ENCODE results near the gene DOCK4. TPM values are rescaled to one million over a fixed set of nuclear protein-coding genes. Genes with fewer than 3 reads are reported as not detected.
"Not testable (repeated sequence)": the region's sequence is repeated elsewhere in the genome, so short reads cannot be mapped to it uniquely, and the experiment has no call there.

Gene DOCK4
- total and polyA plus RNA-seq, 3 donors from 2014 or later, result 5.4 to 17.1 (median 12.4) TPM

DNA sequence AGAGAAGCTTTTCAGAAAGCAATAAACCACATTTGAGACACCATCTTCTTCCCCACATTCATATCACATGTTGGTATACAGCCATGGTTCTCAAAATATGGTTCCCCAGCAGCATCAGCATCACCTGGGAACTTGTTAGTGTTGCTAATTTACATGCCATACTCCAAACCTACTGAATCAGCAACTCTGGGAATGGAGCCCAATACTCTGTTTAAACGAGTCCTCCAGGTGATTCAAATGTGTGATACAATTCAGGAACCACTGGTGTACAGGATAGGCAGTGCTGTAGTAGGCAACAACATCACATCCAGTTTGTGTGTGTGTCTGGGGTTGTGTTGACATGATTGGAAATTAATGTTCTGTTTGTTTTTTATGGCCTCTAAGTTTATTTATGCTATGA lies 48.0 kb upstream of the DOCK4 start:
- DNase-seq, result no peak
- Histone ChIP-seq H3K27me3 (no peaks in the 10 kb centered on the region), H3K4me3 (no peak overlapping the region), H3K36me3 (ENCODE audit: low read depth, missing control alignments) (no peaks in the 10 kb centered on the region), H3K4me1 (no peaks in the 10 kb centered on the region), H3K9me3 (no peaks in the 10 kb centered on the region), H3K27ac (no peak overlapping the region)
- intact Hi-C loops (cut with DNase I; ENCODE audit: low total_unique reads), result no loop called here
- WGBS, 2 donors, result 64 to 77% methylated on average over 1 of the region's 1 CpG
- TF ChIP-seq POLR2A (IDR thresholded peaks at IDR 0.05), result no peak
- TF ChIP-seq, protein P1, sequence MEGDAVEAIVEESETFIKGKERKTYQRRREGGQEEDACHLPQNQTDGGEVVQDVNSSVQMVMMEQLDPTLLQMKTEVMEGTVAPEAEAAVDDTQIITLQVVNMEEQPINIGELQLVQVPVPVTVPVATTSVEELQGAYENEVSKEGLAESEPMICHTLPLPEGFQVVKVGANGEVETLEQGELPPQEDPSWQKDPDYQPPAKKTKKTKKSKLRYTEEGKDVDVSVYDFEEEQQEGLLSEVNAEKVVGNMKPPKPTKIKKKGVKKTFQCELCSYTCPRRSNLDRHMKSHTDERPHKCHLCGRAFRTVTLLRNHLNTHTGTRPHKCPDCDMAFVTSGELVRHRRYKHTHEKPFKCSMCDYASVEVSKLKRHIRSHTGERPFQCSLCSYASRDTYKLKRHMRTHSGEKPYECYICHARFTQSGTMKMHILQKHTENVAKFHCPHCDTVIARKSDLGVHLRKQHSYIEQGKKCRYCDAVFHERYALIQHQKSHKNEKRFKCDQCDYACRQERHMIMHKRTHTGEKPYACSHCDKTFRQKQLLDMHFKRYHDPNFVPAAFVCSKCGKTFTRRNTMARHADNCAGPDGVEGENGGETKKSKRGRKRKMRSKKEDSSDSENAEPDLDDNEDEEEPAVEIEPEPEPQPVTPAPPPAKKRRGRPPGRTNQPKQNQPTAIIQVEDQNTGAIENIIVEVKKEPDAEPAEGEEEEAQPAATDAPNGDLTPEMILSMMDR (IDR thresholded peaks at IDR 0.05), result no peak

DNA sequence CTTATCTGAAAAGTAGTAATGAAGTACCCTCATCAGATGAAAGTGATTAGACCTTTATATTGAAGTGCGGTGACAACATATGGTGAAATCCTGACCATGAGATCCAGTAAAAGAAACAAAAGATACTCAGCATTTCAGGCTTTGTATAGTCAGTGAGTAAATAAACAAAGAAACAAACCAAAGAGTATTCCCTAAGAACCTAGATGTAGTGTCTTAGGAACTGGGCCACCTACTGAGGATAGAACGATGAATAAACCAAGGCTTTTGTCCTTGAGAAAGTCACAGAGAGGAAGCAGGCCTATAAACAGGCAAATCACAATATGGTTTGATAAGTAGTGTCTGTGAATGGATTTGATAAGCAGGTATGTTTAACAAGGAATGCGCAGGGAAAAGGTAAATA lies 46.5 kb upstream of the DOCK4 start:
- Histone ChIP-seq H3K27me3 (no peaks in the 10 kb centered on the region), H3K9me3 (no peaks in the 10 kb centered on the region), H3K4me1 (no peaks in the 10 kb centered on the region), H3K27ac (no peak overlapping the region), H3K36me3 (ENCODE audit: low read depth, missing control alignments) (no peaks in the 10 kb centered on the region), H3K4me3 (no peak overlapping the region)
- no peak for DNase-seq
- WGBS, 2 donors, result 56 to 66% methylated on average over 3 of the region's 3 CpGs
- intact Hi-C loops (cut with DNase I; ENCODE audit: low total_unique reads), result no loop called here
- TF ChIP-seq, protein P1 (IDR thresholded peaks at IDR 0.05), result no peak
- no peak for TF ChIP-seq POLR2A (IDR thresholded peaks at IDR 0.05)

DNA sequence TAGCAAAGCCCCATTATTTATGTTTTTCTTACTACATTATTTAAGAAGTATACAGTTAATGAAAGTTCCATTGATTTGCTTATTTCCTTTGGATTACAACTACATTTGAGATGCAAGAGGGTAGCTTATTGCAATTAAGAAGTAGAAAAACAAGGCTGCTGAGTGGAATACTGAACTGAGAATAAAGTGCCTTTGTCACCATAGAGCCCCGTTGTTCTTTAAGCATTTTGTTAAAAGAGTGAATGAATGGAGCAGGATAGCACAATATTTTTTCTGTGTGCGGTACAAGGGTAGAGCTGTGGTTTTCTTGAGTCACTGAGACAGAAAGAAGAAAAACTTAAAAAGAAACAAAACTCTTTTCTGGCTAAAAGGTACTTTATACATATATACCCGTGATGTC lies 45.9 kb upstream of the DOCK4 start:
- H3K4me1 ChIP-seq, result no peaks in the 10 kb centered on the region
- WGBS, 2 donors, result 72 to 96% methylated on average over 3 of the region's 3 CpGs
- intact Hi-C loops (cut with DNase I; ENCODE audit: low total_unique reads), result no loop called here
- no peak for DNase-seq
- H3K9me3 ChIP-seq, result no peaks in the 10 kb centered on the region
- H3K27ac ChIP-seq, result no peak overlapping the region
- no peak for TF ChIP-seq POLR2A (IDR thresholded peaks at IDR 0.05)
- TF ChIP-seq, protein P1 (IDR thresholded peaks at IDR 0.05), result no peak
- H3K27me3 ChIP-seq, result no peaks in the 10 kb centered on the region
- no peaks in the 10 kb centered on the region for H3K36me3 ChIP-seq (ENCODE audit: low read depth, missing control alignments)
- no peak overlapping the region for H3K4me3 ChIP-seq

DNA sequence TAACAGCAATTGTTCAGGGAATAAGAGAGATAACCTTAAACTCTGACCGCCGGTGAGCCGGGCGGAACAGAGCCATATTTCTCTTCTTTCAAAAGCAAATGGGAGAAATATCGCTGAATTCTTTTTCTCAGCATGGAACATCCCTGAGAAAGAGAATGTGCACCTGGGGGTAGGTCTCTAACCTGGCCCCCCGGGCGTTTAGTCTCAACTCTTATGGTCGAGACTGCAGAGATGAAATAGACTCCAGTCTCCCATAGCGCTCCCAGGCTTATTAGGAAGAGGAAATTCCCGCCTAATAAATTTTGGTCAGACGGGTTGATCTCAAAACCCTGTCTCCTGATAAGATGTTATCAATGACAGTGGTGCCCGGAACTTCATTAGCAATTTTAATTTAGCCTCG lies 43.8 kb upstream of the DOCK4 start:
- WGBS, 2 donors, result 74 to 83% methylated on average over 13 of the region's 13 CpGs
- DNase-seq; H3K4me1 ChIP-seq; H3K27me3 ChIP-seq; intact Hi-C loops (cut with DNase I; ENCODE audit: low total_unique reads); H3K27ac ChIP-seq; H3K4me3 ChIP-seq; H3K9me3 ChIP-seq; H3K36me3 ChIP-seq (ENCODE audit: low read depth, missing control alignments): not testable (repeated sequence)

DNA sequence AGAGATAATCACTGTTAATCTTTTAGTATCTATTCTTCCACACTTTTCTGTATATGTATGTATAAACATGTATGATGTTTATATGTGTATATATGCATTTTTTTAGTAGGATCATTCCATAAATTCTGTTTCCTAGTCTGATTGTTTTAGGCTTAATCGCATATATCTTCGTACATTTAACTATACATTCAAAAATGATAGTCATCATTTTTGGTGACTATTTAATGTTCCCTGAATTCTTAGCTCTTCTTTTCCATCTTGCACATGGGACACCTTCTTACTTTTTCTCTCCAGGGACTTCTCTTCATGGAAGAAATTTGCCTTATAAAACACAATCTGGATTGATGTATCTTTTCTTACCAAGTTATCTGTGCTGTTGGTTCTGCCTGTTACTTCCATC lies 42.4 kb upstream of the DOCK4 start:
- intact Hi-C loops (cut with DNase I; ENCODE audit: low total_unique reads), result no loop called here
- no peaks in the 10 kb centered on the region for H3K27me3 ChIP-seq
- 98% methylated on average over 2 of the region's 2 CpGs for WGBS, 2 donors
- no peaks in the 10 kb centered on the region for H3K36me3 ChIP-seq (ENCODE audit: low read depth, missing control alignments)
- H3K27ac ChIP-seq, result no peak overlapping the region
- no peaks in the 10 kb centered on the region for H3K9me3 ChIP-seq
- no peaks in the 10 kb centered on the region for H3K4me1 ChIP-seq
- TF ChIP-seq, protein P1 (IDR thresholded peaks at IDR 0.05), result no peak
- no peak for TF ChIP-seq POLR2A (IDR thresholded peaks at IDR 0.05)
- no peak overlapping the region for H3K4me3 ChIP-seq
- no peak for DNase-seq

Data from testis (tissue), 3 donors.